Transverse colon (tissue), 4 donors: ENCODE results near the gene CCDC40. TPM values are rescaled to one million over a fixed set of nuclear protein-coding genes. Genes with fewer than 3 reads are reported as not detected.

Source experiments
- DNase-seq: peaks from one replicate; pipeline ENCODE4 v3.0.0-alpha.2; 2019
- H3K27ac ChIP-seq, 4 donors: fragments of 200-600 bp; sonication (generic); 2 replicates each; pipeline ENCODE4 v1.5.1; 2016 to 2018; ENCODE audit warnings: inconsistent platforms in 4 of 4
- H3K27me3 ChIP-seq: fragments of 200-600 bp; sonication (generic); 2 replicates; pipeline ENCODE4 v1.5.1; 2017; ENCODE audit warnings: inconsistent platforms
- H3K36me3 ChIP-seq, 4 donors: fragments of 200-600 bp; sonication (generic); 2 replicates each; pipeline ENCODE4 v1.5.1; 2017 to 2019; ENCODE audit warnings: inconsistent platforms in 4 of 4
- H3K4me1 ChIP-seq, 4 donors: fragments of 200-600 bp; sonication (generic); 2 replicates each; pipeline ENCODE4 v1.5.1; 2017 to 2020; ENCODE audit warnings: inconsistent platforms in 4 of 4
- H3K4me3 ChIP-seq, 4 donors: fragments of 200-600 bp; sonication (generic); 1 replicate in 1 of 4; 2 replicates in 3 of 4; pipeline versions ENCODE4 v1.5.1 to v1.6.1; 2017 to 2019; ENCODE audit warnings: inconsistent platforms in 4 of 4
- H3K9me3 ChIP-seq, 2 donors: fragments of 200-600 bp; sonication (generic); 2 replicates each; pipeline ENCODE4 v1.5.1; 2017 to 2019; ENCODE audit warnings: inconsistent platforms in 2 of 2
- EP300 ChIP-seq: sonication (generic); formaldehyde crosslinking; IDR thresholded peaks from one replicate; pipeline ENCODE4 v1.6.1; 2017; ENCODE audit warnings: antibody characterized with exemption, low read depth
- POLR2A ChIP-seq: fragments of 450-650 bp; IDR thresholded peaks from one replicate; pipeline ENCODE4 v1.6.1; 2016; ENCODE audit warnings: antibody characterized with exemption, mild to moderate bottlenecking, moderate library complexity
- POLR2AphosphoS5 ChIP-seq, 3 donors: sonication (generic); formaldehyde crosslinking; IDR thresholded peaks; one replicate each; pipeline ENCODE4 v1.6.1; 2016; ENCODE audit warnings: antibody characterized with exemption in 3 of 3
- WGBS, 2 donors: methylation state at CpG; one replicate each; pipeline ENCODE4 v1.1.5; 2018; ENCODE audit warnings: low coverage in 1 of 2; 5-methylcytosine and 5-hydroxymethylcytosine counted together
- in situ Hi-C, 4 donors: fragments of 200-750 bp; cut with MboI; loops; one replicate each; pipeline versions ENCODE4 v1.15.0 to v1.15.1; 2017; ENCODE audit warnings: low sequenced_read_pairs in 3 of 4, low pct_ligation_motif_present in 1 of 4, low pct_unique_long_range_greater_than_20kb in 1 of 4
- intact Hi-C: fragments of 100-400 bp; cut with DNase I; formaldehyde crosslinking; loops from one replicate; pipeline ENCODE4 v1.15.1; 2023; ENCODE audit warnings: low total_unique reads
- total RNA-seq, 4 donors: library from RNA; depleted of rRNA; stranded (reverse); fragments of >200 nt; gene quantifications; one replicate each; pipeline ENCODE4 v1.1.0, GENCODE V29; 2016
- TF ChIP-seq, protein P1 (sequence below), 5 experiments: fragments of 200-600 bp in 3 of 5; fragments of 450-650 bp in 2 of 5; sonication (generic) in 3 of 5; IDR thresholded peaks; 1 replicate in 2 of 5; 2 replicates in 3 of 5; pipeline ENCODE4 v1.5.1; 2016 to 2017; ENCODE audit warnings: antibody characterized with exemption in 5 of 5, inconsistent platforms in 3 of 5, mild to moderate bottlenecking in 2 of 5, moderate library complexity in 1 of 5

Gene CCDC40
- total RNA-seq, 4 donors from 2014 or later: 0.75 to 2.8 (median 2.0) TPM

GRCh38 chr17:80122926-80123505 is 86.6 kb downstream of the CCDC40 start:
- intact Hi-C loops (no loop called here), in situ Hi-C loops (no loop called here)
- Histone ChIP-seq H3K9me3 (no peaks in the 10 kb centered on the region), H3K36me3 (no peaks in the 10 kb centered on the region), H3K4me3 (no peak overlapping the region), H3K4me1 (no peaks in the 10 kb centered on the region), H3K27ac (no peak overlapping the region), H3K27me3 (no peaks in the 10 kb centered on the region)
- WGBS, 2 donors: 80 to 84% methylated on average over 2 to 6 of the region's 6 CpGs
- no peak for DNase-seq
- TF ChIP-seq POLR2AphosphoS5 (IDR thresholded peaks at IDR 0.05): no peak
- TF ChIP-seq, protein P1, sequence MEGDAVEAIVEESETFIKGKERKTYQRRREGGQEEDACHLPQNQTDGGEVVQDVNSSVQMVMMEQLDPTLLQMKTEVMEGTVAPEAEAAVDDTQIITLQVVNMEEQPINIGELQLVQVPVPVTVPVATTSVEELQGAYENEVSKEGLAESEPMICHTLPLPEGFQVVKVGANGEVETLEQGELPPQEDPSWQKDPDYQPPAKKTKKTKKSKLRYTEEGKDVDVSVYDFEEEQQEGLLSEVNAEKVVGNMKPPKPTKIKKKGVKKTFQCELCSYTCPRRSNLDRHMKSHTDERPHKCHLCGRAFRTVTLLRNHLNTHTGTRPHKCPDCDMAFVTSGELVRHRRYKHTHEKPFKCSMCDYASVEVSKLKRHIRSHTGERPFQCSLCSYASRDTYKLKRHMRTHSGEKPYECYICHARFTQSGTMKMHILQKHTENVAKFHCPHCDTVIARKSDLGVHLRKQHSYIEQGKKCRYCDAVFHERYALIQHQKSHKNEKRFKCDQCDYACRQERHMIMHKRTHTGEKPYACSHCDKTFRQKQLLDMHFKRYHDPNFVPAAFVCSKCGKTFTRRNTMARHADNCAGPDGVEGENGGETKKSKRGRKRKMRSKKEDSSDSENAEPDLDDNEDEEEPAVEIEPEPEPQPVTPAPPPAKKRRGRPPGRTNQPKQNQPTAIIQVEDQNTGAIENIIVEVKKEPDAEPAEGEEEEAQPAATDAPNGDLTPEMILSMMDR (IDR thresholded peaks at IDR 0.05): no peak
- no peak for TF ChIP-seq EP300
- no peak for TF ChIP-seq POLR2A

GRCh38 chr17:80123791-80124190 is 87.3 kb downstream of the CCDC40 start:
- H3K27me3 ChIP-seq: no peaks in the 10 kb centered on the region
- intact Hi-C loops: no loop called here
- H3K9me3 ChIP-seq: no peaks in the 10 kb centered on the region
- H3K27ac ChIP-seq: no peak overlapping the region
- 75 to 93% methylated on average over 6 to 15 of the region's 15 CpGs for WGBS, 2 donors
- TF ChIP-seq, protein P1 (IDR thresholded peaks at IDR 0.05): no peak
- TF ChIP-seq EP300 (no peak), POLR2AphosphoS5 (IDR thresholded peaks at IDR 0.05) (no peak), POLR2A (no peak)
- no peak overlapping the region for H3K4me3 ChIP-seq
- no peaks in the 10 kb centered on the region for H3K36me3 ChIP-seq
- H3K4me1 ChIP-seq: no peaks in the 10 kb centered on the region
- in situ Hi-C loops: no loop called here
- no peak for DNase-seq

DNA sequence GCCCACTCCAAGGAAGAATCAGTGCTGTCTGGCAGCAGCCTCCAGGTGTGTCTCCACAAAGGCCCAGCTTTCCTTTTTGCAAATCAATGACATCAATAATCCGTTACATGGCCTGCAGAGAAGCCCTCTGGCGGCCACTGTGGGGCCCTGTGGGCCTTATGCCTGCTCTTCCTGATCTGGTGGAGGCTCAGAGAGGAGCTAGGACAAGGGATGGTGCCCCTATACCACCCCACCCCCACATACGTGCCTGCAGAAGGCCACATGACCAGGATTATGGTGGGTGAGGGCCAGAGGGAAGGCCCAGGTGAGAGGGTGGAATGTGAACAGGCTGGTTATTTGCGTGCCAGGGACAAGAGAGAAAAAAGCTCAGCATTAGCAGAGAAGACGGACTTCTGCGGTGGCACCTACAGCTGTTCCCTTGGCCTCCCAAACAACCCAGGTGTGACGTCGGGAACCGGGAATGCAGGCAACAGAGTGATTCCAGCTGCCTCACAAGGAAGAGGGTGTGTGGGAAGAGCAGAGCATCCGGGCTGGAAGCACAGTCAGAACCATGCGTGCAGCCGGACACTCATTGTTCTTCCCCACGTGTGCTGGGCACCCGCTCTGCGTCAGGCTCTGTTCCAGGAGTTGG is 88.0 kb downstream of the CCDC40 start:
- Histone ChIP-seq H3K9me3 (no peaks in the 10 kb centered on the region), H3K27ac (no peak overlapping the region), H3K4me3 (no peak overlapping the region), H3K4me1 (no peaks in the 10 kb centered on the region), H3K36me3 (no peaks in the 10 kb centered on the region), H3K27me3 (no peaks in the 10 kb centered on the region)
- DNase-seq: no peak
- in situ Hi-C loops: no loop called here
- TF ChIP-seq EP300: no peak
- TF ChIP-seq, protein P1 (IDR thresholded peaks at IDR 0.05): peak in 2 of 5 experiments; percentile 17 to 28
- intact Hi-C loops: no loop called here
- 59% methylated on average over 15 of the region's 15 CpGs; no CpG with 5 or more reads in 1 of the 2 donors for WGBS, 2 donors

DNA sequence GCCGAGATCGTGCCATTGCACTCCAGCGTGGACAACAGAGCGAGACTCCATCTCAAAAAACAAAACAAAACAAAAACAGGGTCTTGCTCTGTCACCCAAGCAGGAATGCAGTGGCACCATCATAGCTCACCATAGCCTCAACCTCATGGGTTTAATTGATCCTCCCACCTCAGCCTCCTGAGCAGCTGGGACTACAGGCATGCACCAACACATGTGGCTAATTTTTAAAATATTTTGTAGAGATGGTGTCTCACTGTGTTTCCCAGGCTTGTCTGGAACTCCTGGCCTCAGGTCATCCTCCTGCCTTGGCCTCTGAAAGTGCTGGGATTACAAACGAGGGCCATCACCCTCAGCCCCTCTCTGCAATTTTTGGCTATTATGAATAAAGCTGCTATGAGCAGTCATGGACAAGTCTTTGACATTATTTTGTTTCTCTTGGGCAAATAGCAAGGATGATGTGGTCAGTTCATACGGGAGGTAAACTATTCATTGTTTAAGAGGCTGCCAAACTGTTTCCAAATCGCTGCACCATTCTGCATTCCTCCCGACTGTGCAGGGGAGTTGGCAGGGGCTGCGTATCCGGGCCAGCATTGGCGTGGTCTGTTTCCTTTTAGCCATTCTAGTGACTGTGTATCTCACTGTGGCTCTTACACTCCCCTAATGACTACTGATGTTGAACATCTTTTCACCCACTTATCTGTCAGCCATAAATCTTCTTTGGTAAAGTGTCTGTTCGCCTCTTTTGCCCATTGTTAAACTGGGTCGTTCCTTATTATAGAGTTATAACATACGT is 89.4 kb downstream of the CCDC40 start:
- Histone ChIP-seq H3K27me3 (no peaks in the 10 kb centered on the region), H3K27ac (no peak overlapping the region), H3K4me3 (no peak overlapping the region), H3K36me3 (no peaks in the 10 kb centered on the region), H3K4me1 (no peaks in the 10 kb centered on the region), H3K9me3 (no peaks in the 10 kb centered on the region)
- DNase-seq: no peak
- TF ChIP-seq EP300: no peak
- TF ChIP-seq, protein P1 (IDR thresholded peaks at IDR 0.05): no peak
- no peak for TF ChIP-seq POLR2A
- in situ Hi-C loops: no loop called here
- WGBS, 2 donors: 40 to 64% methylated on average over 9 to 14 of the region's 14 CpGs
- intact Hi-C loops: no loop called here
